H9 (cell line): ENCODE measurements around the gene TTC7B. TPM values are rescaled to one million over a fixed set of nuclear protein-coding genes. Genes with fewer than 3 reads are reported as not detected.

Source experiments
- DNase-seq: peaks from one replicate; pipeline ENCODE4 v3.0.0-alpha.2; 2017
- H2AFZ ChIP-seq: one replicate; pipeline ENCODE4 v1.6.1; 2013; ENCODE audit warnings: mild to moderate bottlenecking, low read length, control low read depth, moderate library complexity
- H2AK5ac ChIP-seq: 2 replicates; pipeline ENCODE4 v1.6.1; 2013; ENCODE audit warnings: low read length, control low read depth, mixed read lengths; ENCODE audit not compliant: insufficient read length
- H2BK120ac ChIP-seq: one replicate; pipeline ENCODE4 v1.6.1; 2013; ENCODE audit warnings: low read depth, mild to moderate bottlenecking, low read length, control low read depth, inconsistent platforms; ENCODE audit not compliant: poor library complexity, severe bottlenecking
- H2BK12ac ChIP-seq: 2 replicates; pipeline ENCODE4 v1.6.1; 2013; ENCODE audit warnings: low read length, control low read depth, mixed read lengths, low read depth; ENCODE audit not compliant: insufficient read length
- H2BK15ac ChIP-seq: 2 replicates; pipeline ENCODE4 v1.6.1; 2013; ENCODE audit warnings: low read depth, low read length, control low read depth
- H2BK20ac ChIP-seq: one replicate; pipeline ENCODE4 v1.6.1; 2013; ENCODE audit warnings: low read depth, mild to moderate bottlenecking, low read length, control low read depth, inconsistent platforms; ENCODE audit not compliant: poor library complexity, severe bottlenecking
- H2BK5ac ChIP-seq: 2 replicates; pipeline ENCODE4 v1.6.1; 2013; ENCODE audit warnings: low read length, control low read depth, mixed read lengths; ENCODE audit not compliant: insufficient read length
- H3K14ac ChIP-seq: 2 replicates; pipeline ENCODE4 v1.6.1; 2013; ENCODE audit warnings: low read length, control low read depth; ENCODE audit not compliant: insufficient read depth
- H3K18ac ChIP-seq: 2 replicates; pipeline ENCODE4 v1.6.1; 2013; ENCODE audit warnings: low read depth, mild to moderate bottlenecking, mixed read lengths, low read length, control low read depth; ENCODE audit not compliant: insufficient read length
- H3K23ac ChIP-seq: 2 replicates; pipeline ENCODE4 v1.6.1; 2013; ENCODE audit warnings: low read length, control low read depth, mixed read lengths, low read depth; ENCODE audit not compliant: insufficient read length
- H3K23me2 ChIP-seq: 2 replicates; pipeline ENCODE4 v1.6.1; 2013; ENCODE audit warnings: low read depth, mild to moderate bottlenecking, mixed read lengths, low read length, control low read depth; ENCODE audit not compliant: insufficient read length, poor library complexity, severe bottlenecking
- H3K27ac ChIP-seq: 2 replicates; pipeline ENCODE4 v1.5.1; 2013; ENCODE audit warnings: low read length, control low read depth, mixed read lengths, low read depth; ENCODE audit not compliant: insufficient read length
- H3K27me3 ChIP-seq: 2 replicates; pipeline ENCODE4 v1.6.1; 2013; ENCODE audit warnings: low read length, control low read depth, inconsistent platforms; ENCODE audit not compliant: insufficient read depth
- H3K4ac ChIP-seq: 2 replicates; pipeline ENCODE4 v1.6.1; 2013; ENCODE audit warnings: low read depth, mild to moderate bottlenecking, control low read depth, inconsistent platforms, low read length, moderate library complexity
- H3K4me1 ChIP-seq: 2 replicates; pipeline ENCODE4 v1.6.1; 2013; ENCODE audit warnings: low read length, control low read depth, inconsistent platforms; ENCODE audit not compliant: insufficient read depth
- H3K4me2 ChIP-seq: 2 replicates; pipeline ENCODE4 v1.6.1; 2013; ENCODE audit warnings: low read length, control low read depth, mixed read lengths; ENCODE audit not compliant: insufficient read length, insufficient read depth
- H3K56ac ChIP-seq: 2 replicates; pipeline ENCODE4 v1.6.1; 2013; ENCODE audit warnings: low read depth, mild to moderate bottlenecking, mixed read lengths, low read length, control low read depth; ENCODE audit not compliant: insufficient read length
- H3K79me1 ChIP-seq: 2 replicates; pipeline ENCODE4 v1.6.1; 2013; ENCODE audit warnings: low read depth, mild to moderate bottlenecking, moderate library complexity, low read length, control low read depth, inconsistent platforms; ENCODE audit not compliant: insufficient read depth, poor library complexity, severe bottlenecking
- H3K79me2 ChIP-seq: 2 replicates; pipeline ENCODE4 v1.6.1; 2013; ENCODE audit warnings: low read length, control low read depth, inconsistent platforms; ENCODE audit not compliant: insufficient read depth
- H3K9ac ChIP-seq: 2 replicates; pipeline ENCODE4 v1.6.1; 2013; ENCODE audit warnings: low read length, control low read depth, mixed read lengths; ENCODE audit not compliant: insufficient read length; ENCODE audit errors: extremely low read depth
- H3K9me3 ChIP-seq: one replicate; pipeline ENCODE4 v1.6.1; 2013; ENCODE audit warnings: low read depth, low read length, inconsistent platforms; ENCODE audit not compliant: control insufficient read depth
- H3T11ph ChIP-seq: one replicate; pipeline ENCODE4 v1.6.1; 2013; ENCODE audit warnings: mild to moderate bottlenecking, low read length, control low read depth, inconsistent platforms
- H4K20me1 ChIP-seq: one replicate; pipeline ENCODE4 v1.6.1; 2013; ENCODE audit not compliant: control insufficient read depth, insufficient read length, insufficient read depth
- H4K5ac ChIP-seq: 2 replicates; pipeline ENCODE4 v1.6.1; 2013; ENCODE audit warnings: low read depth, mild to moderate bottlenecking, mixed read lengths, low read length, control low read depth; ENCODE audit not compliant: insufficient read length
- H4K8ac ChIP-seq: replicated peaks from 2 replicates; pipeline ENCODE4 v1.6.1; 2013; ENCODE audit warnings: low read length, control low read depth, mixed read lengths, low read depth; ENCODE audit not compliant: insufficient read length
- H4K91ac ChIP-seq: 2 replicates; pipeline ENCODE4 v1.6.1; 2013; ENCODE audit warnings: low read depth, mild to moderate bottlenecking, moderate library complexity, mixed read lengths, low read length, control low read depth; ENCODE audit not compliant: insufficient read length
- H3K27ac Mint-ChIP-seq, 3 experiments: 2 replicates in 2 of 3; 3 replicates in 1 of 3; pipeline ENCODE4 v1.8.0; 2020 to 2021; ENCODE audit warnings: mixed read lengths in 3 of 3, mild to moderate bottlenecking in 1 of 3, moderate library complexity in 1 of 3
- H3K27me3 Mint-ChIP-seq: 2 replicates; pipeline ENCODE4 v1.8.0; 2021; ENCODE audit warnings: low read depth, mild to moderate bottlenecking, moderate library complexity, mixed read lengths
- H3K36me3 Mint-ChIP-seq, 3 experiments: 2 replicates in 2 of 3; 3 replicates in 1 of 3; pipeline ENCODE4 v1.8.0; 2020 to 2021; ENCODE audit warnings: low read depth in 3 of 3, mixed read lengths in 3 of 3; ENCODE audit not compliant: insufficient read depth in 1 of 3
- H3K4me1 Mint-ChIP-seq, 2 experiments: 2 replicates each; pipeline ENCODE4 v1.8.0; 2020; ENCODE audit warnings: mixed read lengths in 2 of 2
- H3K4me3 Mint-ChIP-seq, 2 experiments: 2 replicates in 1 of 2; 3 replicates in 1 of 2; pipeline ENCODE4 v1.8.0; 2020 to 2021; ENCODE audit warnings: mild to moderate bottlenecking in 2 of 2, mixed read lengths in 2 of 2, moderate library complexity in 1 of 2
- H3K9me3 Mint-ChIP-seq, 2 experiments: 2 replicates in 1 of 2; 3 replicates in 1 of 2; pipeline ENCODE4 v1.8.0; 2020; ENCODE audit warnings: mild to moderate bottlenecking in 2 of 2, mixed read lengths in 2 of 2, moderate library complexity in 1 of 2
- CTCF ChIP-seq: fragments of 200-600 bp; sonication (generic); conservative IDR thresholded peaks from 3 replicates; pipeline ENCODE4 v1.8.0; 2021; ENCODE audit warnings: antibody characterized with exemption, mild to moderate bottlenecking
- WGBS: extraction: QIAGEN DNeasy Blood & Tissue Kit; methylation state at CpG from one replicate; pipeline ENCODE4 v1.1.7; 2013; ENCODE audit warnings: missing lambda C conversion rate, low lambda C conversion rate, mixed read lengths; ENCODE audit not compliant: insufficient read length; ENCODE audit errors: extremely low coverage; 5-methylcytosine and 5-hydroxymethylcytosine counted together
- total RNA-seq: library from RNA; stranded (reverse); gene quantifications from 2 replicates; pipeline ENCODE4 v1.2.1, GENCODE V29; 2021

The TTC7B gene
- total RNA-seq, 1 experiment from 2014 or later: 33.7 TPM

DNA sequence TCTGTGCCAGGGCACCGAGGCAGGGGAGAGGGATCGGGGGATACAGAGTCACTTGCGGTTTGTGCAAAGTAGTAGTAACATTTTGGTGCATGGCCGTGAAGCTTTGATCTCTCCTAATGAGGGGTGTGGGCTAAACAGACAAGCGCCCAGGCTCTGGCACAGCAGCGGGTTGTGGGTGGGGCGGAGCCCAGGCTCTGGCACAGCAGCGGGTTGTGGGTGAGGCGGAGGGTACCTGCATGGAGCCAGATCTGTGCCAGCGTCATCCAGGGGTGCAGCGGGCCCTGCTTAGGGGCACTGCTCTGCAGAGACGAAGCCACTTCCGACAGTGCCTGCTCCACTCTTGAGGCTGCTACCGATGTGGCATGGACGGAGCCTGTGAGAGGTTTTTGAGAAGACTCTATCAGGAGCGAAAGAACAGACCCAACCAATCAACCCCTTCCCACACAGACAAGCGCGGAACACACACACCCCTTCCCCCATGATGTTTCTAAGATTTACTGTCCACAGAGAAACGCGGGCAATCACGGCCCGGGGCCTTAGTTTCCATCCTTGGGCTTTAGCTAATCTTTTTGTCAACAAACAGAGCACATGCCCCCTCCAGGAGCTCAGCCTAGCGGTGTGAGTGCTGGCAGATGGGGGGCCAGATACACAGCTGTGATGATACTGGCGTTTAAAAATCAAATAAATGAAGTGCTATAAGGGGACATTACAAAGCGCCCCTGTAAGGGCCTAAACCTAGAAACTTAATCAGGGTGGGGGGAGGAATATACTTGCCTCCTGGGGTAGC is 222.8 kb downstream of the TTC7B start:
- Histone ChIP-seq H3K4me1 (no peaks in the 10 kb centered on the region), H3K56ac (no peak overlapping the region), H3T11ph (no peak overlapping the region), H2BK12ac (no peak overlapping the region), H3K9ac (no peak overlapping the region), H3K18ac (no peak overlapping the region), H3K4me2 (no peak overlapping the region), H2AK5ac (no peak overlapping the region), H2AFZ (no peak overlapping the region), H3K23ac (no peak overlapping the region), H4K8ac (no peak overlapping the region), H2BK120ac (no peak overlapping the region), H3K27ac (no peak overlapping the region), H4K20me1 (no peaks in the 10 kb centered on the region), H3K27me3 (no peaks in the 10 kb centered on the region), H2BK5ac (no peak overlapping the region), H2BK20ac (no peak overlapping the region), H4K91ac (no peak overlapping the region), H3K14ac (no peak overlapping the region), H3K79me2 (no peaks in the 10 kb centered on the region), H4K5ac (no peak overlapping the region), H3K9me3 (no peaks in the 10 kb centered on the region), H2BK15ac (no peak overlapping the region), H3K23me2 (no peaks in the 10 kb centered on the region), H3K79me1 (no peaks in the 10 kb centered on the region), H3K4ac (no peak overlapping the region)
- Mint-ChIP-seq H3K27me3 (no peaks in the 10 kb centered on the region), H3K4me3 (no peak overlapping the region; a peak in 1 of 5 replicates), H3K4me1 (peaks cover 11 to 13% of the 10 kb centered on the region in 2 experiments), H3K27ac (peak overlapping the region; percentile 50 to 73 (median 68); a peak in 4 of 7 replicates), H3K9me3 (no peaks in the 10 kb centered on the region), H3K36me3 (no peaks in the 10 kb centered on the region; a peak in 1 of 7 replicates)
- DNase-seq: no peak
- no peak for TF ChIP-seq CTCF
- no CpG with 5 or more reads among the region's 25 CpGs for WGBS
